Body of pancreas (tissue), 4 donors: ENCODE results near the gene DAZAP1. TPM values are rescaled to one million over a fixed set of nuclear protein-coding genes. Genes with fewer than 3 reads are reported as not detected.

ENCODE experiments used
- ATAC-seq: fragments of 150-250 bp; one replicate; pipeline ENCODE4 v1.9.1; 2016
- DNase-seq, 4 donors: peaks; one replicate each; pipeline ENCODE4 v3.0.0-alpha.2; 2019
- H3K27ac ChIP-seq, 4 donors: fragments of 200-600 bp; sonication (generic); 1 replicate in 3 of 4; 2 replicates in 1 of 4; pipeline versions ENCODE4 v1.5.1 to v1.6.1; 2016 to 2019; ENCODE audit warnings: mild to moderate bottlenecking in 1 of 4, mixed read lengths in 1 of 4, moderate library complexity in 1 of 4
- H3K27me3 ChIP-seq, 2 donors: fragments of 200-600 bp; sonication (generic); one replicate each; pipeline ENCODE4 v1.6.0; 2016; ENCODE audit warnings: mild to moderate bottlenecking in 1 of 2
- H3K36me3 ChIP-seq, 2 donors: fragments of 200-600 bp; sonication (generic); replicated peaks in 1 of 2; 2 replicates each; pipeline ENCODE4 v1.5.1; 2016; ENCODE audit warnings: low read depth in 2 of 2; ENCODE audit not compliant: insufficient read depth in 1 of 2
- H3K4me1 ChIP-seq: fragments of 200-600 bp; sonication (generic); one replicate; pipeline ENCODE4 v1.6.0; 2016
- H3K4me3 ChIP-seq, 2 donors: fragments of 200-600 bp; sonication (generic); 1 replicate in 1 of 2; 2 replicates in 1 of 2; pipeline ENCODE4 v1.5.1; 2016 to 2019
- H3K9me3 ChIP-seq, 3 donors: fragments of 200-600 bp; sonication (generic); 1 replicate in 2 of 3; 2 replicates in 1 of 3; pipeline ENCODE4 v1.5.1; 2016
- POLR2A ChIP-seq, 3 donors: fragments of 450-650 bp; IDR thresholded peaks; one replicate each; pipeline ENCODE4 v1.6.1; 2016; ENCODE audit warnings: antibody characterized with exemption in 3 of 3, mild to moderate bottlenecking in 2 of 3
- WGBS, 2 donors: methylation state at CpG; one replicate each; pipeline ENCODE4 v1.1.5; 2017; 5-methylcytosine and 5-hydroxymethylcytosine counted together
- intact Hi-C: fragments of 100-400 bp; cut with DNase I; formaldehyde crosslinking; loops from one replicate; pipeline ENCODE4 v1.15.1; 2023
- total RNA-seq, 2 donors: library from RNA; depleted of rRNA; stranded (reverse); fragments of >200 nt; gene quantifications; one replicate each; pipeline ENCODE4 v1.1.0, GENCODE V29; 2016
- TF ChIP-seq, protein P1 (sequence below), 7 experiments: fragments of 450-650 bp in 4 of 7; fragments of 200-600 bp in 3 of 7; sonication (generic) in 3 of 7; IDR thresholded peaks; one replicate each; pipeline ENCODE4 v1.5.1; 2016 to 2019; ENCODE audit warnings: antibody characterized with exemption in 7 of 7

Gene DAZAP1
- total RNA-seq, 2 donors from 2014 or later: 25.4 to 63.3 TPM

- H3K4me3 ChIP-seq: no peak overlapping the region
- TF ChIP-seq, protein P1, sequence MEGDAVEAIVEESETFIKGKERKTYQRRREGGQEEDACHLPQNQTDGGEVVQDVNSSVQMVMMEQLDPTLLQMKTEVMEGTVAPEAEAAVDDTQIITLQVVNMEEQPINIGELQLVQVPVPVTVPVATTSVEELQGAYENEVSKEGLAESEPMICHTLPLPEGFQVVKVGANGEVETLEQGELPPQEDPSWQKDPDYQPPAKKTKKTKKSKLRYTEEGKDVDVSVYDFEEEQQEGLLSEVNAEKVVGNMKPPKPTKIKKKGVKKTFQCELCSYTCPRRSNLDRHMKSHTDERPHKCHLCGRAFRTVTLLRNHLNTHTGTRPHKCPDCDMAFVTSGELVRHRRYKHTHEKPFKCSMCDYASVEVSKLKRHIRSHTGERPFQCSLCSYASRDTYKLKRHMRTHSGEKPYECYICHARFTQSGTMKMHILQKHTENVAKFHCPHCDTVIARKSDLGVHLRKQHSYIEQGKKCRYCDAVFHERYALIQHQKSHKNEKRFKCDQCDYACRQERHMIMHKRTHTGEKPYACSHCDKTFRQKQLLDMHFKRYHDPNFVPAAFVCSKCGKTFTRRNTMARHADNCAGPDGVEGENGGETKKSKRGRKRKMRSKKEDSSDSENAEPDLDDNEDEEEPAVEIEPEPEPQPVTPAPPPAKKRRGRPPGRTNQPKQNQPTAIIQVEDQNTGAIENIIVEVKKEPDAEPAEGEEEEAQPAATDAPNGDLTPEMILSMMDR (IDR thresholded peaks at IDR 0.05): no peak
- peaks cover 35% of the 10 kb centered on the region for H3K4me1 ChIP-seq
- DNase-seq (peak in 1 of 4 donors; percentile 50), ATAC-seq (no peak)
- H3K27ac ChIP-seq: peak overlapping the region in 1 of 4 donors; percentile 8
- H3K9me3 ChIP-seq: no peaks in the 10 kb centered on the region
- intact Hi-C loops: no loop called here
- H3K36me3 ChIP-seq: peaks cover 5 to 6% of the 10 kb centered on the region in 2 donors
- no peaks in the 10 kb centered on the region for H3K27me3 ChIP-seq
- 33 to 44% methylated on average over 2 to 3 of the region's 3 CpGs for WGBS, 2 donors
Observed at GRCh38 chr19:1385816-1386215, 21.6 kb upstream of the DAZAP1 start.

DNA sequence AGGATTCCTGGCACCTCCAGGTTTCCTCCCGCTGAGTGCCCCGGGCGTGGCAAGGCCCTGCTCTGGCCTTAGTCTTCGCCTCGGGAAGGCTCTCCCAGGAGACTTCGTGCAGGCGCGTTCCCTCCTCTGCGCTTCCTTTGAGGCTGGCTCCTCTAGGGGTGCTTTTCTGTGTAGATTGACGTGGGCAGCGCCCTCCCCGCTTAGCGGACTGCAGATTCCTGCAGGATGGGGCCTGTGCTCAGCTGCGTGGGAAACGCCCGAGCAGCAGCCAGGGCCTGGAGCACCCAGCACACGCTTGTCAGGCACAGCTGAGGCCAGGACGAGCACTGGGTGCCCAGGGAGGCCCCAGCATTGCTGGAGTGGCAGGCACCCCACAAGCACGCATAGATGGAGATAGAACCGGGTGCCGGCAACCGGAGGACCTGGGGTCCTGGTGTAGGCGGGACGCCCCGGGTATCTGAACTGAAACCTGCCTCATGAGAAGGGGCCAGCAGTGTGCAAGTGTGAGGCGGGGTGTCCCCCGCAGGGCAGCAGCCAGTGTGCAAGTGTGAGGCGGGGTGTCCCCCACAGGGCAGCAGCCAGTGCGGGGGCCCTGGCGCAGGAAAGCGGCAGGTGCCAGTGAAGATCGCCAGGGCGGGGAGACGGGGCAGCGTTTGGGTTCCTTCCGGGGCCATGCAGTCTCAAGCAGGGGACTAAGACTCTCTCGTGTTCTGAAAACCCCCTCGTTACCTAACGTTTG is 20.3 kb upstream of the DAZAP1 start:
- TF ChIP-seq POLR2A (IDR thresholded peaks at IDR 0.05): no peak
- TF ChIP-seq, protein P1 (IDR thresholded peaks at IDR 0.05): no peak
- Histone ChIP-seq H3K4me1 (peaks cover 35% of the 10 kb centered on the region), H3K9me3 (no peaks in the 10 kb centered on the region), H3K36me3 (peaks cover 6 to 8% of the 10 kb centered on the region in 2 donors), H3K27ac (no peak overlapping the region), H3K27me3 (no peaks in the 10 kb centered on the region), H3K4me3 (no peak overlapping the region)
- DNase-seq: no peak
- intact Hi-C loops: no loop called here
- WGBS, 2 donors: 88 to 95% methylated on average over 22 to 39 of the region's 39 CpGs
- ATAC-seq: no peak

GRCh38 chr19:1387684-1388636 is 19.4 kb upstream of the DAZAP1 start:
- H3K4me3 ChIP-seq: no peak overlapping the region
- DNase-seq (peak in 1 of 4 donors; percentile 34), ATAC-seq (no peak)
- H3K27me3 ChIP-seq: no peaks in the 10 kb centered on the region
- intact Hi-C loops: no loop called here
- WGBS, 2 donors: 73 to 84% methylated on average over 16 to 39 of the region's 45 CpGs
- no peaks in the 10 kb centered on the region for H3K9me3 ChIP-seq
- H3K4me1 ChIP-seq: peaks cover 35% of the 10 kb centered on the region
- TF ChIP-seq, protein P1 (IDR thresholded peaks at IDR 0.05): no peak
- no peak for TF ChIP-seq POLR2A (IDR thresholded peaks at IDR 0.05)
- H3K27ac ChIP-seq: no peak overlapping the region
- H3K36me3 ChIP-seq: peaks cover 9 to 11% of the 10 kb centered on the region in 2 donors

GRCh38 chr19:1388637-1389026 is 18.8 kb upstream of the DAZAP1 start:
- no peak for DNase-seq
- Histone ChIP-seq H3K4me3 (no peak overlapping the region), H3K4me1 (peaks cover 35% of the 10 kb centered on the region), H3K9me3 (no peaks in the 10 kb centered on the region), H3K36me3 (peaks cover 11 to 13% of the 10 kb centered on the region in 2 donors), H3K27me3 (no peaks in the 10 kb centered on the region), H3K27ac (no peak overlapping the region)
- no peak for ATAC-seq
- 92 to 100% methylated on average over 1 to 12 of the region's 17 CpGs for WGBS, 2 donors
- intact Hi-C loops: no loop called here
- no peak for TF ChIP-seq POLR2A (IDR thresholded peaks at IDR 0.05)
- TF ChIP-seq, protein P1 (IDR thresholded peaks at IDR 0.05): no peak
